ENCODE data around the gene STXBP6. TPM values are rescaled to one million over a fixed set of nuclear protein-coding genes. Genes with fewer than 3 reads are reported as not detected.

The STXBP6 gene
- total and polyA plus RNA-seq, 10 of the 15 experiments (the other 5 are each of a cell fraction or from before 2014, with no cell fraction given): 1.2 to 47.3 (median 1.9) TPM

- BruUV-seq (replicated peaks): no TSS peak
- intact Hi-C loops (cut with micrococcal nuclease; ENCODE audit: unreplicated experiment): no loop called here
- RAD21 ChIA-PET (ENCODE audit: unreplicated experiment): interaction anchor here (1.0 to 3.0 kb wide), 5 partner anchors 9 to 74 kb away, joined by 3 to 10 read pairs (median 3); no protein-coding TSS in a partner anchor
These were observed 166.4 kb downstream of the STXBP6 start for GRCh38 chr14:24883576-24883975.

DNA sequence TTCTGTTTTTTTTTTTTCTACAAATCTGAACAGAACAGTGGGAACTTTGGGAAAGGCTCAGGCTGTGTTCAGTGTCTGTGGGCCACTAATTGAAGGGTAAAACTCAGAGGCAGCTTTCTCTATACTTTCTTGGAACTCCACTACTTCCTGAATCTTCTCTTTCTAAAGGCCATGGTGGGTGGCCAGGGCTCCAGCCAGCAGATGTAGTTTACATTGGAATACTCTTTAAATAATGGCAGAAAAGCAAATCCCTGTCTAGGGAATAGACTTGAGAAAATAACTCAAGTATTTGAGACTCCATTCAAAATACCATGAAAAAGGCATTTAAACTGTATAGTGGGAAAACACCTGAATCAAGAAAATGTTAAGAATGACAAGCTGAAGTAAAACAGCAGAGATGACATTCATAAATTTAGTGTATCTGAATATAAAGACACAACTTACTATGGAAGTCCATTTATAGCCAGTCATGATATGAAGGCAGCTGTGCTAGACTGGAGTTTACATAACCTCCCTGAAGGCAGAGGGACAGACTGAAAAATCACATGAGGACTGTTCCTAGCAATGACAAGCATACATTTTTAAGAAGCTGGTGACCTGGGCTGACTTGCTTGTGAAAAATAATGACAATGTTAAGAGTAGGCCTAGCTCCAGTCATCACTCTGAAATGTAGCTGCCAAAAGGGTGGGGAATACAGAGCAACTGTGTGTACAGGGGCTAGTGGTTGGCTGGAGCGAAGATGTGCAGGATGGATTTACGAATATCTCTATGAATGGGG is 168.6 kb downstream of the STXBP6 start:
- no peaks in the 10 kb centered on the region for H3K27me3 ChIP-seq (replicated peaks in 1 of 2; ENCODE audit: control insufficient read depth in 2 of 2, insufficient read depth in 2 of 2, low read length in 1 of 2)
- H3K4me1 ChIP-seq (ENCODE audit: control insufficient read depth, insufficient read depth, low read length): no peaks in the 10 kb centered on the region
- H3K36me3 ChIP-seq (ENCODE audit: control insufficient read depth in 2 of 2, insufficient read depth in 2 of 2, low read length in 1 of 2): no peaks in the 10 kb centered on the region
- no peaks in the 10 kb centered on the region for H3K79me2 ChIP-seq (ENCODE audit: control insufficient read depth, insufficient read depth, low read length)
- ATAC-seq: no peak
- ChIA-PET POLR2A (interaction anchor here (0.7 to 1.5 kb wide), 4 partner anchors 12 to 212 kb away, joined by 3 to 4 read pairs (median 4); no protein-coding TSS in a partner anchor), RAD21 (ENCODE audit: unreplicated experiment) (interaction anchor here (1.2 kb wide), 1 partner anchor 42 kb away, joined by 3 read pairs; no protein-coding TSS in a partner anchor), CTCF (interaction anchor here (1.3 to 2.3 kb wide), 4 partner anchors 9 to 76 kb away, joined by 3 to 7 read pairs (median 3); no protein-coding TSS in a partner anchor), SMC1A (ENCODE audit: uncharacterized antibody, unreplicated experiment) (interaction anchor here (0.7 to 1.9 kb wide), 5 partner anchors 21 to 90 kb away, joined by 3 to 6 read pairs (median 5); no protein-coding TSS in a partner anchor)
- in situ Hi-C loops (cut with MboI): no loop called here
- no peaks in the 10 kb centered on the region for H3K9me3 ChIP-seq (replicated peaks; ENCODE audit: control insufficient read depth, insufficient read depth, low read length)
- no TSS peak for BruUV-seq (replicated peaks)
- intact Hi-C loops (cut with micrococcal nuclease; ENCODE audit: unreplicated experiment): no loop called here
- H3K27ac ChIP-seq (ENCODE audit: control insufficient read depth, insufficient read depth): no peak overlapping the region
- H3K4me2 ChIP-seq (ENCODE audit: control insufficient read depth, insufficient read depth): no peak overlapping the region
- FAIRE-seq: peak; percentile 54
- no peak overlapping the region for H2AFZ ChIP-seq (ENCODE audit: control insufficient read depth, low read depth, low read length)
- H3K9ac ChIP-seq (ENCODE audit: control insufficient read depth, insufficient read depth, low read length): no peak overlapping the region
- no peak overlapping the region for H3K4me3 ChIP-seq
- WGBS (ENCODE audit: insufficient coverage, insufficient replicate concordance, low lambda C conversion rate, missing lambda C conversion rate): 80% methylated on average over 2 of the region's 2 CpGs
- H4K20me1 ChIP-seq (ENCODE audit: control insufficient read depth, insufficient read depth): no peaks in the 10 kb centered on the region
- DNase-seq (ENCODE audit: low read depth, low spot score): no peak
- TF ChIP-seq HSF1 (IDR thresholded peaks at IDR 0.05; ENCODE audit: low read depth, low read length) (no peak), RCOR1 (conservative IDR thresholded peaks at IDR 0.05; ENCODE audit: low read depth, low read length) (no peak), GATAD2B (conservative IDR thresholded peaks at IDR 0.05; ENCODE audit: low read depth) (no peak)
- TF ChIP-seq, protein P1, sequence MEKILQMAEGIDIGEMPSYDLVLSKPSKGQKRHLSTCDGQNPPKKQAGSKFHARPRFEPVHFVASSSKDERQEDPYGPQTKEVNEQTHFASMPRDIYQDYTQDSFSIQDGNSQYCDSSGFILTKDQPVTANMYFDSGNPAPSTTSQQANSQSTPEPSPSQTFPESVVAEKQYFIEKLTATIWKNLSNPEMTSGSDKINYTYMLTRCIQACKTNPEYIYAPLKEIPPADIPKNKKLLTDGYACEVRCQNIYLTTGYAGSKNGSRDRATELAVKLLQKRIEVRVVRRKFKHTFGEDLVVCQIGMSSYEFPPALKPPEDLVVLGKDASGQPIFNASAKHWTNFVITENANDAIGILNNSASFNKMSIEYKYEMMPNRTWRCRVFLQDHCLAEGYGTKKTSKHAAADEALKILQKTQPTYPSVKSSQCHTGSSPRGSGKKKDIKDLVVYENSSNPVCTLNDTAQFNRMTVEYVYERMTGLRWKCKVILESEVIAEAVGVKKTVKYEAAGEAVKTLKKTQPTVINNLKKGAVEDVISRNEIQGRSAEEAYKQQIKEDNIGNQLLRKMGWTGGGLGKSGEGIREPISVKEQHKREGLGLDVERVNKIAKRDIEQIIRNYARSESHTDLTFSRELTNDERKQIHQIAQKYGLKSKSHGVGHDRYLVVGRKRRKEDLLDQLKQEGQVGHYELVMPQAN (conservative IDR thresholded peaks at IDR 0.05): no peak

More at GRCh38 chr14:24883576-24883975, 166.4 kb downstream of the STXBP6 start:
- FAIRE-seq (no peak), DNase-seq (ENCODE audit: low read depth, low spot score) (no peak), ATAC-seq (no peak)
- Histone ChIP-seq H3K27me3 (replicated peaks in 1 of 2; ENCODE audit: control insufficient read depth in 2 of 2, insufficient read depth in 2 of 2, low read length in 1 of 2) (no peaks in the 10 kb centered on the region), H3K9me3 (replicated peaks; ENCODE audit: control insufficient read depth, insufficient read depth, low read length) (no peaks in the 10 kb centered on the region), H3K36me3 (ENCODE audit: control insufficient read depth in 2 of 2, insufficient read depth in 2 of 2, low read length in 1 of 2) (no peaks in the 10 kb centered on the region), H3K4me1 (ENCODE audit: control insufficient read depth, insufficient read depth, low read length) (no peaks in the 10 kb centered on the region), H2AFZ (ENCODE audit: control insufficient read depth, low read depth, low read length) (no peak overlapping the region), H3K79me2 (ENCODE audit: control insufficient read depth, insufficient read depth, low read length) (no peaks in the 10 kb centered on the region), H3K4me3 (no peak overlapping the region), H3K27ac (ENCODE audit: control insufficient read depth, insufficient read depth) (no peak overlapping the region), H4K20me1 (ENCODE audit: control insufficient read depth, insufficient read depth) (no peaks in the 10 kb centered on the region), H3K4me2 (ENCODE audit: control insufficient read depth, insufficient read depth) (no peak overlapping the region), H3K9ac (ENCODE audit: control insufficient read depth, insufficient read depth, low read length) (no peak overlapping the region)
- in situ Hi-C loops (cut with MboI): no loop called here
- CTCF ChIA-PET: interaction anchor here (0.7 to 0.9 kb wide), 2 partner anchors 9 to 202 kb away, joined by 3 to 4 read pairs; no protein-coding TSS in a partner anchor
- SMC1A ChIA-PET (ENCODE audit: uncharacterized antibody, unreplicated experiment): interaction anchor here (0.9 to 1.5 kb wide), 8 partner anchors 11 to 173 kb away, joined by 3 to 5 read pairs (median 4); no protein-coding TSS in a partner anchor
- POLR2A ChIA-PET: interaction anchor here (1.2 to 1.4 kb wide), 2 partner anchors 9 to 108 kb away, joined by 3 to 4 read pairs; no protein-coding TSS in a partner anchor
- WGBS (ENCODE audit: insufficient coverage, insufficient replicate concordance, low lambda C conversion rate, missing lambda C conversion rate): 24% methylated on average over 2 of the region's 2 CpGs
- TF ChIP-seq, protein P2, sequence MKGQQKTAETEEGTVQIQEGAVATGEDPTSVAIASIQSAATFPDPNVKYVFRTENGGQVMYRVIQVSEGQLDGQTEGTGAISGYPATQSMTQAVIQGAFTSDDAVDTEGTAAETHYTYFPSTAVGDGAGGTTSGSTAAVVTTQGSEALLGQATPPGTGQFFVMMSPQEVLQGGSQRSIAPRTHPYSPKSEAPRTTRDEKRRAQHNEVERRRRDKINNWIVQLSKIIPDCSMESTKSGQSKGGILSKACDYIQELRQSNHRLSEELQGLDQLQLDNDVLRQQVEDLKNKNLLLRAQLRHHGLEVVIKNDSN (IDR thresholded peaks at IDR 0.05; ENCODE audit: borderline replicate concordance, extremely low read length, insufficient read depth, low read depth, low read length): no peak
- TF ChIP-seq IKZF2 (IDR thresholded peaks at IDR 0.05): peak in 1 of 2 experiments; percentile 21; a peak in 1 of 4 replicates
